Fibroblast of pulmonary artery (primary cell): ENCODE results near the gene NTNG2.
A peak's percentile ranks its signal among the peaks of the same experiment; 100 is the strongest.

Experiments used
- DNase-seq: peaks from one replicate; pipeline ENCODE4 v3.0.0-alpha.2; 2010; ENCODE audit warnings: low read depth
- H3K4me3 ChIP-seq: replicated peaks from 2 replicates; pipeline ENCODE4 v1.5.1; 2011; ENCODE audit warnings: low read depth, mild to moderate bottlenecking, control low read depth, low read length, moderate library complexity
- TF ChIP-seq, protein P1 (sequence below): IDR thresholded peaks from 2 replicates; pipeline ENCODE4 v1.5.1; 2011; ENCODE audit warnings: mild to moderate bottlenecking, control low read depth, low read length, inconsistent platforms; ENCODE audit errors: missing control alignments

The NTNG2 gene

DNA sequence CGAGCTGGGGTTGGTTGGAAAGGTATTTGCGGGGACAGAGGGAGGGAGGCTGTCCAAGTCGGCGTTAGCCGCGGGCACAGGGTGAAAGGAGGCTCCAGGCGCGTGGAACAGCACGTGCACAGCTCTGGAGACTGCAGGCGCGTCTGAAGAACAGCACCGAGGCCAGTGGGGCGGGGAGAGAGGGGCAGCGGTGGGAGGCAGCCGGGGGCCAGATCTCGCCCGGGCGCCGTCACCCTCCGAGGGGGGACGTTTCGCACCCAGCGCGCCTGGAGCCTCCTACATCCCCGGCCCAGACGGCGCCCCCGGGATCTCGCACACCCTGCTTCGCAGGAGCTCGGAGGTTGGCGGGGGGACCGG, 79.6 kb downstream of the NTNG2 start:
- TF ChIP-seq, protein P1, sequence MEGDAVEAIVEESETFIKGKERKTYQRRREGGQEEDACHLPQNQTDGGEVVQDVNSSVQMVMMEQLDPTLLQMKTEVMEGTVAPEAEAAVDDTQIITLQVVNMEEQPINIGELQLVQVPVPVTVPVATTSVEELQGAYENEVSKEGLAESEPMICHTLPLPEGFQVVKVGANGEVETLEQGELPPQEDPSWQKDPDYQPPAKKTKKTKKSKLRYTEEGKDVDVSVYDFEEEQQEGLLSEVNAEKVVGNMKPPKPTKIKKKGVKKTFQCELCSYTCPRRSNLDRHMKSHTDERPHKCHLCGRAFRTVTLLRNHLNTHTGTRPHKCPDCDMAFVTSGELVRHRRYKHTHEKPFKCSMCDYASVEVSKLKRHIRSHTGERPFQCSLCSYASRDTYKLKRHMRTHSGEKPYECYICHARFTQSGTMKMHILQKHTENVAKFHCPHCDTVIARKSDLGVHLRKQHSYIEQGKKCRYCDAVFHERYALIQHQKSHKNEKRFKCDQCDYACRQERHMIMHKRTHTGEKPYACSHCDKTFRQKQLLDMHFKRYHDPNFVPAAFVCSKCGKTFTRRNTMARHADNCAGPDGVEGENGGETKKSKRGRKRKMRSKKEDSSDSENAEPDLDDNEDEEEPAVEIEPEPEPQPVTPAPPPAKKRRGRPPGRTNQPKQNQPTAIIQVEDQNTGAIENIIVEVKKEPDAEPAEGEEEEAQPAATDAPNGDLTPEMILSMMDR: no peak
- DNase-seq: no peak
- peak overlapping the region; percentile 57 for H3K4me3 ChIP-seq

DNA sequence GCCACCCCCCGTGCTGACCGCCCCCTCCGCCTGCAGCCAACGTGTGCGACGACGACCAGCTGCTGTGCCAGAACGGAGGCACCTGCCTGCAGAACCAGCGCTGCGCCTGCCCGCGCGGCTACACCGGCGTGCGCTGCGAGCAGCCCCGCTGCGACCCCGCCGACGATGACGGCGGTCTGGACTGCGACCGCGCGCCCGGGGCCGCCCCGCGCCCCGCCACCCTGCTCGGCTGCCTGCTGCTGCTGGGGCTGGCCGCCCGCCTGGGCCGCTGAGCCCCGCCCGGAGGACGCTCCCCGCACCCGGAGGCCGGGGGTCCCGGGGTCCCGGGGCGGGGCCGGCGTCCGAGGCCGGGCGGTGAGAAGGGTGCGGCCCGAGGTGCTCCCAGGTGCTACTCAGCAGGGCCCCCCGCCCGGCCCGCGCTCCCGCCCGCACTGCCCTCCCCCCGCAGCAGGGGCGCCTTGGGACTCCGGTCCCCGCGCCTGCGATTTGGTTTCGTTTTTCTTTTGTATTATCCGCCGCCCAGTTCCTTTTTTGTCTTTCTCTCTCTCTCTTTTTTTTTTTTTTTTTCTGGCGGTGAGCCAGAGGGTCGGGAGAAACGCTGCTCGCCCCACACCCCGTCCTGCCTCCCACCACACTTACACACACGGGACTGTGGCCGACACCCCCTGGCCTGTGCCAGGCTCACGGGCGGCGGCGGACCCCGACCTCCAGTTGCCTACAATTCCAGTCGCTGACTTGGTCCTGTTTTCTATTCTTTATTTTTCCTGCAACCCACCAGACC, 80.2 kb downstream of the NTNG2 start:
- peak overlapping the region; percentile 57 for H3K4me3 ChIP-seq
- TF ChIP-seq, protein P1: no peak
- DNase-seq: no peak

GRCh38 chr9:132242621-132243155, 80.8 kb downstream of the NTNG2 start:
- peak overlapping the region; percentile 57 for H3K4me3 ChIP-seq
- DNase-seq: no peak
- TF ChIP-seq, protein P1: no peak

DNA sequence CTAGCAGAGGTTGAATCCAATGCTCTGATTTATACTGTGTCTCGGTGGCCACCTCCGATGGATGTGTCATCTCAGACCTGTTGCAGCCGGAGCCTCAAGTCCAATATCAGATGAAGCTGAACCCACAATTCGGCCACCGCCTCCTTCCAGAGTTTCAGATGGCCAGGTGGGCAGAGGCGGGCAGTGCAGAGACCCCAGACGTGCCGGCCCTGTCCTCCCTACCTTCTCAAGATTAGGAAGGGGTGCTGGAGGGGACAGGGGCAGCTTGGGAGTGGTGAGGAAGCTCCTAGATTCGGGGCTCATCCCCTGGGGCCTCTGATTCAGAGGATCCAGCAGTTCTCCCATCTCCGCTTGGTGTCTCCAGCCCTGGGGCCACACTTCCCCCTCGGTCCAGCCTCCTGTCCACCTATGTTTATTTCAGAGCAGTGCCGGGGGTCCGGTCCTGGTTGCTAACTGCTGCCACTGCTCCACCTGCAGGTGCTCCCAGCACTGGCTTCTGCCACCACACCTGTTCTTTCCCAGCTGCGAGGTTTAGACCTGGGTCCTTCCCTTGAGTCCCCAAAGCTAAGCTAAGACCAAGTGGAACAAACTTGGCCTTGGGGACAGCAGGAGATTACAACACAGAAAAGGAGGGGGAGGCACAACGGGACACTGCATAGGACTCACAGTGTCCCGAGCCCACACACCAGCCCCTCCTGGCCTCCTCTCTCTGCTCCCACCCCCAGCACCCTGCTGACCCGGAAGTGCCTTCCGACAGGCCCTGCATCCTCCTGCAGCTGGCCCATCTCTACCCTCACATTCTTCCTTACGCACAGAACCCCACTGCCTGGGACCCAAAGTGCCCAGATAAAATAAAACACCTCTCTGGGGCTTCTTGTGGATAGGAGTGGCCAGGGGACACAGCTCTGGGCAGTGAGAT, 81.6 kb downstream of the NTNG2 start:
- TF ChIP-seq, protein P1: no peak
- H3K4me3 ChIP-seq: no peak overlapping the region
- DNase-seq: no peak

- H3K4me3 ChIP-seq: no peak overlapping the region
- TF ChIP-seq, protein P1: no peak
- DNase-seq: peak; percentile 33
Observed at GRCh38 chr9:132244582-132245455, 83.0 kb downstream of the NTNG2 start.

DNA sequence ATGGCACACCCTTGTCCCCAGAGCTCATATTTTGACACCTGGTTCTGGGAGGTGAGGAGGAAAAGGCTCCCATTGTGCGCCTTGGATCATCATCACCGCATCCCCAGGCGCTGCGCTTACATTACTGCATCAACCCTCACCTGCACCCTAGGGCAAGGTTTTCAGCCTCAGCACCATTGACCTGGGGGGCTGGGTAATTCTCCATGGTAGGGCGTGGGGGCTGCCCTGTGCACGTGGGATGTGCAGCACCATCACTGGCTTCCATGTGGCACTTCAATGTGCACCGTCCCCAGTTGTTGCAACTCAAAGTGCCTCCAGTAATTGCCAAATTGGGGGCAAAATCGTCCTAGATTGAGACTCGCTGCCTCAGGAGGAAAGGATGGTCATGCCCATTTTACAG, 83.6 kb downstream of the NTNG2 start:
- no peak for DNase-seq
- no peak overlapping the region for H3K4me3 ChIP-seq
- TF ChIP-seq, protein P1: no peak
